A204.1 (cell line): ENCODE data around the gene STK36.

Experiments
- FAIRE-seq: peaks from 2 replicates; lab custom pipeline; 2012; peaks lifted over from hg19 to GRCh38; lab: Jason Lieb, UNC

Gene STK36

DNA sequence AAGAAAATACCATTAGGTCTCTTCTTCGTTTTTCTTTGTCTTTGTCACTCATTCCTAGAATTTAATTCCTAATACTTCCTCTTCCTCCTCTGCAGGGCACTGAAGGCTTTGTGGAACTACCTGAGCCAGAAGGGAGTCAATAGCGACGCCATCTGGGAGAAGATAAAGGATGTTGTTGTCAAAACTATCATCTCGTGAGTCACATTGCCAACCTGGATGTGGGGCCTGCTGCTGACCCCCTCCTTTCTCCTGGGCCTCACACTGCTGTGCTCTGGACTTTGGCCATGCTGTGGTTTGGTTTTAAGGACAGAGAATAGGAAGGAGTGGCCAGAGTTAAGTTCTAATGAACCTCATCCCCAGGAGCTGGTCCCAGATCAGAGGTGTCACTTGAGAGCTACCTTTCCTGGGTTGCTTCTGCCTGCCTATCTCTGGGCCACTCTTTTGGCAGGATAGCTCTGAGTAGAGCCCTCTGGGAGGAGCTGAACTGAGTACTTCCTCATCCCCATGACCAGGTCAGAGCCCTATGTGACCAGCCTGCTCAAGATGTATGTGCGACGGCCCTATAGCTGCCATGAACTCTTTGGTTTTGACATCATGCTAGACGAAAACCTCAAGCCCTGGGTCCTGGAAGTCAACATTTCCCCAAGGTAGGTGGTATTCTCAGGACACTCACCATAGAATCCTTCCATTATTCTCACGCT, 77.0 kb downstream of the STK36 start:
- FAIRE-seq: no peak
